Activated CD8-positive, alpha-beta memory T cell treated with anti-CD3 and anti-CD28 coated beads for 36 hours (primary cell): Measurements from ENCODE around the gene TENM4. TPM values are rescaled to one million over a fixed set of nuclear protein-coding genes. Genes with fewer than 3 reads are reported as not detected.

Experiments used
- CTCF ChIA-PET: fragments of 350-600 bp; sonication (Branson Sonifier 250); formaldehyde crosslinking; loops from one replicate; lab custom pipeline; 2021; ENCODE audit warnings: antibody characterized with exemption; lab: Charles Lee
- POLR2A ChIA-PET: fragments of 350-600 bp; sonication (Branson Sonifier 250); formaldehyde crosslinking; loops from one replicate; lab custom pipeline; 2021; ENCODE audit warnings: antibody characterized with exemption; lab: Charles Lee
- total RNA-seq, 2 experiments: library from RNA; stranded (reverse); gene quantifications; one replicate each; pipeline ENCODE4 v1.2.3, GENCODE V29; 2021

TENM4 gene
- total RNA-seq, 2 experiments from 2014 or later = not detected

DNA sequence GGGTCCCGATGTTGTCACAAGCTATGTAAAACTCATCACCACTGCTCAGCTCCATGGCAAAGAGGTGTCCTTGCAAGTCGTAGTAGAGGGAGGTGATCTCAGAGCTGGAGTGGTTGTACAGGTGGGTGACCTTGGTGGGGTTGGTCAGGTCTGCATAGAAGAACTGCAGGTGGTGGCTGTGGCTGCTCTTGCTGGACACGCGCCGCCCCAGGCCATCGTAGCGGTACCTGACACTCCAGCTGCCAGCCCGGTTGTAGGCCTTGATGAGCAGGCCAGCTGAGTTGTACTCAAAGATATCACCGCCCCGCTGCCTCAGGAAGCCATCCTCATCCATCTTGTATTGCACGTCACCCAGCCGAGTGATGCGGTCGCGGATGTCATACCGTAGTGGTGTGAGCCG, 771.6 kb downstream of the TENM4 start:
- ChIA-PET POLR2A (no interaction called here), CTCF (no interaction called here)

DNA sequence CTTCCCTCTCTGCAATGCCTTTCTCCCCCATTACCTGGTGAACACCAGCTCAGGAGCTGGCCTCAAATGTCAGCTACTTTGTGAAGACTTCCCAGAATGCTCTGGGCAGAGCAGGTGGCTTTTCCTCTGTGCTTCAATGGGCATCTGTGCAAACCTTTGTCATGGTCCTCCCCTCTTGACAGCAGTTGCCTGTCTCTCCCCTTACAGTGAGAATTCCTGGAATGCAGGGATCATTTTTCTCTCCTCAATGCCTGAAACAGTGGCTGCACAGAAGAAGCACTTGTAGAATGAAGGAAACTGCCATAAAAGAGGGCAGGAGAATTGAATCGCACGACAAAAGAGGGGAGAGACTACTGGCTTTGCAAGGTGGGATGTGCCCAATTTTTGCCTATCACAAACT, 773.4 kb downstream of the TENM4 start:
- ChIA-PET POLR2A (no interaction called here), CTCF (no interaction called here)

DNA sequence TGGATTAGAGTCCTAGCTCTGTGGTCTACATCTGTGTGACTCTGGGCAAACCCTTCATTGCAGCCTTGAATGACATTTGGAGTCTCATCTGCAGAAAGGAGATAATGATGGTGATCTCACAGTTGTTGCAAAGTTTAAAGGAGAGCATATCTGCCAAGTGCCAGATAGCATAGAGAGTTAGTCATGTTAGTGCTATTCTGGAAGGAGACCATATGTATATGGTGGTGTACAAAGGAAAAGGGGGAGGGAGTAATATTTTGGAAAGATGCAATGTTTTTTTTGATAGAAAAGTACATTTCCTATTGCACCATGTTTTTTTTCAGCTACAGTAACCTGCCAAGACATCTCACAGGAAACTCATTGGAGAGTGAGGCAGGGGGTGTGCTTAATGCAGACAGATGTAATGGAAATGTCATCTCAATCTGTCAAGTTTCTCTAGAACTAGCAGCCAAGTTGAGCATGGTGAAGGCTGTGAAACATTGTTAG, 774.1 kb downstream of the TENM4 start:
- CTCF ChIA-PET = no interaction called here
- POLR2A ChIA-PET = no interaction called here

DNA sequence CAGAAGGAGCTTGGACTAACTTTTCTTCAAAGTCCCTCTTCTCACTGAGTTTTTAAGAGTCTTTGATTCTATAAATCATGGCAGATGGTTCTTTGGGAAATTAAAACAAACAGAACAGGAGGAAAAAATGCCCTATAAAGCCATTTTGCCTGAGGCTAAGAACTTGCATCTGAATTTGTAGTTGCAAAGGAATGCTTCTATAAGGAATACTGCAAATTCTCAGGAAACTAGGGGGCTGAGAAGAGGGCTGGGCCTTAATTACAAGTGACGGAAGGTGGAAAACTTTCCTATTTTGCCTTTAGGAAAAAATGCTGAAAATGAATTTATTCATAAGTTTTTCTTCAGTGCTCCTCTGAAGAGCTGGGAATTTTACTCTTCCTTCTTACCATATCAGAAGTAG, 776.2 kb downstream of the TENM4 start:
- ChIA-PET POLR2A (no interaction called here), CTCF (no interaction called here)

DNA sequence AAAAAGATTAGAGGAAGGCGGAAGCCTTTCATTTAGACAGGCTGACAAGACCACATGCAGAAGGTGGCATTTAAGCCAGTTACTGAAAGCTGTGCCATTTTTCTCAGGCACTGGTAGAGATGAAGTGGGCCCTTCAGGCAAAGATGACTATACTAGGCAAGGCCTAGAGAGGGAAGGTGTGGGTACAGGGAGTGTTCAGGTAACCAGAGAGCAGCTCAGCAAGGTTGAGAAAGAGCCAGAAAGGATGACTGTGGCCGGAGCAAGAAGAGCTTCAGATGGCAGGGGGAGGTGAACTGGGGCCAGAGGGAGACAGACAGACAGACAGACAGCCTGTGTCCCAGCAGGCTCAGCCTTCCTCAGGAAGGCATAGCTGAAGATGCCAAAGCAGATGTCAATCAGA, 778.0 kb downstream of the TENM4 start:
- ChIA-PET CTCF (no interaction called here), POLR2A (no interaction called here)

DNA sequence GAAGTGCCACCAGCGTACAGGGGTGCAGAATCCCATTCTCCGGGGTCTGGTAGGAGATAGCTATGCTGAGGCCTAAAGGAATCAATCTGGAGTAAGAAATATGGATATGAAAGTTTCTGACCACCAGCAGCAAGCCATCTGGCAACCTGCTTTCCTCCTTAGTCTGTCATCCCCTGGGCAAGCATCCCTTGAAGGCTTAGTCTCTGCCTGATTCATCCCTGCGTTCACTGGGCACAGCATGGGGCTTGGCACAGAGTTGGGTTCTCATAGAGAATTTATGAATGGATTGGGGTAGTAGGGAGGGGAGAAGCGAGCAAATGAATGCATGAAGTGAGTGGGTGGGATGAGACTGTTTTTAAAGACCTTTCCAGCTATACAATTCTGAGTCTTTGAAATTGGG, 780.4 kb downstream of the TENM4 start:
- ChIA-PET CTCF (interaction anchor here (1.7 kb wide), 1 partner anchor 15 kb away, joined by 9 read pairs; no protein-coding TSS in a partner anchor), POLR2A (no interaction called here)

DNA sequence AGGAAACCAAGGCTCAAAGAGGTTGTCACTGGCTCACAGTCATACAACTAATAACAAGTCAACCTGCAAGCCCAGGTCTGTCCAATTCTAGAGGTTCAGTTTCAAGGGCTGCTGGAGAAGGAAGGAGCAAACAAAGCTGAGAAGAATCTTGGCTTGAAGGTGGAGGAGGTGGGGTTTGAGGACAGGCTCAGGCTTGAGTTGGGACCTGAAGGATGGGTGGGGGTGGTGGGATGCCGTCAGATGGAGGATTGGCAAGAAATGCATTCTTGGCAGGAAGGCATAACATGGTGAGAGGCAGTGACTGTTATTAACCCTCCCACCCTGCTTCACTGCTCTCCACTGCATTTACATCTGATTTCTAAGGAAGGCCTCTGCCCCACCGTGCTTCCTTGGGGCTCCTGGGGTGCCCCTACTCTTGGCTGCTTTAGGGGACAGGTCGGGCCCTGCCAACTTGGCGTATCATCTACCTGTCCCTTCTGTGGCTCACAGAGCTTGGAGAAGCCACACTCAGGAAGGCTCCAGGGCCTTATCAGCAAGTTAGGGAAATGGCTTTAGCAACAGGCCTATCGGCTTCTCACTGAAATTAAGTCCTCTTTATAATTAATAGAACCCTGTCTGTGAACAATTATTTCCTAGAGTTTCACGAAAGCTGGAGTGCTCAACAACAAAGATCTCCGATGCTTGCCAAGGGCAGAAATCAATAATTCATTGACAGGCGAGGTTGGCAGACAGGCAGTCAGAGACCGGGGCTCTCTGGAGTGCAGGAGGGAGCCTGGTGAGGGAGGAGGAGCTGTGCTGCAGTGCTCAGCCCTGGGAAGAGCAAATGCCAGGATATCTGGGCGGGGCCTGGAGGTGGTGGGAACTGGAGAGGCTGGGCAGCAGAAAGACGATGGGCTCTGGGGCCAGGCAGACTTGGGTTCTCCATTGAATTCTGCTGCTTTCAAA, 781.2 kb downstream of the TENM4 start:
- POLR2A ChIA-PET = no interaction called here
- CTCF ChIA-PET = interaction anchor here (1.2 kb wide), 1 partner anchor 13 kb away, joined by 3 read pairs; no protein-coding TSS in a partner anchor

DNA sequence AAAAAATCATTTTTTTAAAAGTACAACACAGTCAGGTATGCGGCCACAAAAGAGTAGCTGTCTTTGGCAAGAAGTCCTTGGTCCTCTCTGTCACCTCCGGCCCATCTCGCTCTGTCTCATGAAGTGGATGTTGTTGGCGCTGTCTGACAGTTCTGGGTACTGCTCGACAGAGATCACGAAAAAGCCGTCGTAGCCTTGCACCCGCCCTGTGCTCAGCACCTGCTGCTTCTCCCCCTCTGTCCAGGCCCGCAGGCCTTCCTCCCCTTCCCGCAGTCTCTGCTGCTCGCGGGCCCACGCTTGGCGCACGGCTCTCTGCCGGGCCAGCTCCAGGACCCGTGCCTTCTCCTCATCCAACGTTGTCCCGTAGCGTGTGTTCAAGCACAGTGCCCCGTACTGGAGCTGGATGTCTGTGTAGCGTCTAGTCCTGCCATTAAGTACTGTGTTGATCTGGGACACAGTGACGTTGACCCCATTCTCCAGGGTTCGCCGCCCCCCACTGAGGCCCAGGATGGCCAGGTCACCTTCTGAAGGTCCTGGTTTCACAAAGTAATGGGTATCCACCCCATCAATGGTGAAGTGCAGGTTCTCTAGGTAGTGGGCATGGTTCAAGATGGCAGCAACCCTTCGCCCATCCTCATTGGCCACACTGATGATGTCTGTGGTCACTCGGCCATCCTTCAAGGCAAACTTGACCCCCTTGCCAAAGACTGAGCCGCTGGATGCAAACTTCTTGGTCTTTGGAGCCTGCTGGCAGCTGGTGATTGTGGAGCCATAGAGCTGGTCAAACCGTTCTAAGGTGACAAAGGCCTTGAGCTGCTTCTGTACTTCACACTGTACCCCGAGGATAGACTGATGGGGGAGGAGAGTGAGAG, 782.6 kb downstream of the TENM4 start:
- CTCF ChIA-PET = interaction anchor here (1.2 kb wide), 1 partner anchor 12 kb away, joined by 3 read pairs; no protein-coding TSS in a partner anchor
- POLR2A ChIA-PET = no interaction called here

DNA sequence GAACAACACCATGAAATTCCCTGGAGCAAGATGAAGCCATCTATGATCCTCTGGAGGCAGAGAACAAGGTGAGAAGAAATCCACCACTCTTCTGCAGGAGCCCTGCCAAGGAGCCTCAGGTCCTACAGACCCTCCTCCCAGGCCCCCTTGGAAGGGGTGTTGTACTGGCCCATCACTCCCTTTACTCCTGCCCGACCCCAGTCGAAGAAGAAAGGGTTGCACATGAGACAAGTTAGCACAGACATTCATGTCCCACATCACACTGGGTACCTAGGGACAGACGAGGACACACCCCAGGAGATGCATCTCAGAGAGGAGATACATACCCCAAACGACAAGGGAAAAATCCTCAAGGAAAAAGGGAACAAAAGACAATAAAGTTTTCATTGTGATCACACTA, 783.4 kb downstream of the TENM4 start:
- POLR2A ChIA-PET = no interaction called here
- CTCF ChIA-PET = no interaction called here

DNA sequence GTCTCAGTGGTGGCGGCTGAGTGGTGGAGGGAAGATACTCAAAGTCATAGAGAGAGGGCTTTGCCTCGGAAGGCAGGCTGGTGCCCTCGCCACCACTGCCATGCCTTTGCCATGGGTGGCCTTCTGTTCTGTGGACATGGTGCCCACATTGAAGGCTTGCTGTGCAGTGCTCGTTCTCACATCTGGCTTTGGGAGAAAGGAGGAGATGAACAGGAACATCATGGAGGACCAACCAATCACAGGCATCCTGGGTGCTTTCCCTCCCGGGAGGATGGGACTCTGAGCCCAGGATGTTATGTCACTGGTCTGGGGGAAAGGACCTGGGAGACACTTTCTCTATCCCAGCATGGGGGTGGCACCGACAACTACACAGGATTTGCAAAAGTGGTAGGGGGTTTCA, 783.8 kb downstream of the TENM4 start:
- ChIA-PET CTCF (no interaction called here), POLR2A (no interaction called here)

DNA sequence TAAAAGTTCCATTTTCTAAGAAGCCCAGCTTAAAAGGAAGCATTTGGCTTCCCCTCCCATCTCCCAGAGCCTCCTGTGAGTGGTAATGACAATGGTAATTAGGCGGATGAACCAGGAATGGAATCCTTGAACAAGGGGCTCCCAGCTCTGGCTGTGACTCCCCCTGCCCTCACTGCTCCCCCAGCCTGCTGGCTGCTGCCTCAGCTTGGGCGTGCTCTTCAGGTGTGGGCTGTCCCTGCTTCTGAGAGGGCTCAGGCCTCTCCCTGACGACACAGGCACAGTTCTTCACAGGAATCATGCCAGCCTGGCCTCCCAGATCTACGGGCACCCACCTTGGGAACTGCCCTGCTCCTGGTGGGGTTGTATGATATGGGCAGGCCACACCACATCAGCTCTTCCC, 784.5 kb downstream of the TENM4 start:
- POLR2A ChIA-PET = no interaction called here
- CTCF ChIA-PET = interaction anchor here (0.9 to 1.3 kb wide), 2 partner anchors 9 to 11 kb away, joined by 3 to 6 read pairs; no protein-coding TSS in a partner anchor

DNA sequence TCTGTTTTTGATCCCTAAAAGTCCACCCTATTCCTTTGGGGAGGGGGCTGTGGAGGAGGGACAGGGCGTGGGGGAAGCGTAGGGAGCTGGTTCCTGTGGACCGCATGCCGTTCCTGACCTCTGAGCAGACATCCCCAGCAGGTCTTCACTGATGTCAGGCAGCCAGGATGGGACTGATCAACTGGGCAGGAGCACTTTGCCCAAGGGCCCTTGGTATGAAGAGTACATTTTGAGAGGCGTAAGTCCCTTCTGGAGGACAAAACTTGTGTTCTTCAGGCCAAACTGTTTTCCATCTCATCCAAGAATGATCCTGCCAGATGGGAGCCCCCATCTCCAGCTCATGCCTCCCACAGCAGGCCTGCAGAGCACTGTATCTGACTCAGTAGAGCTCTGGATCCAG, 785.3 kb downstream of the TENM4 start:
- CTCF ChIA-PET = interaction anchor here (0.9 to 2.0 kb wide), 3 partner anchors 9 to 60 kb away, joined by 3 to 6 read pairs (median 5); no protein-coding TSS in a partner anchor
- POLR2A ChIA-PET = no interaction called here

DNA sequence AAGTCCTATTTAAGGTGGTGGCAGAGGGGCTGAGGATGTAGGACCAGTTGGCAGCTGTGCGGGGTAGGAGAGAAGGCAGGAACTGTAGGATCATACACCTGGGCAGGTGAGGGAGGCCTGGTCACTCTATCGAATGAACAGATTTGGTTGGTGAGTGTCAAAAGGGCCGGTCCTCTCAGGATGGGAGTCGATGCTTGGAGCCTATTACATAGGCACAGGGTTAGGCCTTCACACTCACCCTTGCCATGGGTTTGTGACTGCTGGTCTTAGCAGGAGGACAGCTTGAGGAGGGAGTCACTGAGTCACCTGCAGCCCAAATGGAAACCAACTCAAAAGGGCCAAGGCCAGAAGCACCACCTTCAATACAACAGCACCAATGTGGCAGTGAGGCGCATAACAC, 786.0 kb downstream of the TENM4 start:
- POLR2A ChIA-PET = no interaction called here

DNA sequence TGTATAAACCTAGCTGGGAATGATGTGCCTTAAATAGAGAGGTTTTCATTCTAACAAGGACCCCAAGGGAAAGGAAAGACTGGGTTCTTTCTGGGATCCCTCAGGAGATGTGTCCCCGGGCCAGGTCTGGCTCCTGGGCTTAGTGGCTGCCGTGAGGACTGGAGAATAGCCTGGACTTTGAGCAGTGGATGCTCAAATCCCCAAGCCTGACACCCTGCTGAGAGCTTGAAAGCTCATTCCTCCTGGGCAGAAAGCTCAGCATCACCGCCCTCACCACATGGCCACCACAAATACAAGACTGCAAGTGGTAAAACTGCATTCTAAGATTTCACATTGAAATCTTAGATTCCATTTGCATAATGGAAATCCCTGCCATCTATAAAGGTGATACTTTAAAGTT, 786.8 kb downstream of the TENM4 start:
- CTCF ChIA-PET = interaction anchor here (0.6 to 2.0 kb wide), 2 partner anchors 62 to 710 kb away, joined by 3 to 5 read pairs; no protein-coding TSS in a partner anchor
- POLR2A ChIA-PET = no interaction called here

More for the DNA sequence above, 786.0 kb downstream of the TENM4 start:
- CTCF ChIA-PET = interaction anchor here (0.6 to 2.0 kb wide), 2 partner anchors 61 to 710 kb away, joined by 3 to 5 read pairs; no protein-coding TSS in a partner anchor

DNA sequence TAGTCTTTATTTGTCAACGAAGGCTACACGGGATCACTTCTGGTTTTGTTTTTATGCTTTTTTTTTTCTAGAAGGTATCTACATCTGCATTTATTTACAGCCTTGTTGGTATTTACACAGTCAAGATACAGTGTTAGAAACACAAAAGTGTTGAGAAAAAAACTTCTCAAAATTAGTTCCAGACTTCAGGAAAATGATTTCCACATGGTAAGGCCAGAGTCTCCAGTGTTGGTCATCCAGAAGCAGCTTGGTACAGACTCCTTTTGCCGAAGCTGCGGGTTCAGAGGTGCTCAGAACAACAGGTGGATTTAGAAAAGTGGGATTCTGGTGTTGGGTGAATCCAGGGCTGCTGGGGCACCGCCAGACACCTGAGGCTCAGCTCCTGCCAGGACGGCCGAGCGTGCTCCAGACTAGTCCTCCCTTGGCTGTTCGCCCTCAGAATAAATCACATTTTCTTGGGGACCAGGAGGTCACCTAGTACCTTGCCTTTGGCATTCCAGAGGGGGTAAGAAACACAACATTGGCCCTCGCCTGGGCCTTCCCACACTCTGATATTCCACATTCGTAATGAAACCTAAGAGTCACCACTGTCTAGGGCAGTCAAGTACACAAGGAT, 787.4 kb downstream of the TENM4 start:
- ChIA-PET POLR2A (no interaction called here), CTCF (no interaction called here)

DNA sequence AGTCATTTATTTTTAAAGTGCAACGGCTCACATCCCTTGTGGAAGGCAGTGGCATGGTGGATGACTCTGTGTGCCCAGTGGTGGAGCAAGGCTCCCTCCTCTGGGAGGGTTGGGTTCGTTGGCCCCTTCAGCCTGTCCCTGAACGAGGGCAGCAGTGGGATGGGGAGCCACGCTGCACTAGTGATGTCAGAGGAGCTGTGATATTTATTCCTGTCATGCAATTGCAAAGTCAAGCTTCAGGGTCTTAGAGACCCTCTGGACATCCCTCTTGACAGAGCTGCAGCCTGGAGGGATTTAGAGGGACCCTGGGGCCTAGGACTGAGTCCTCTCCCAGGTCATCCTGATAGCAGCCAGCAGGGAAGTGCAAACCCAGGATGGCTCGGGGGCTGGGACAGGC, 788.0 kb downstream of the TENM4 start:
- ChIA-PET POLR2A (no interaction called here), CTCF (no interaction called here)

DNA sequence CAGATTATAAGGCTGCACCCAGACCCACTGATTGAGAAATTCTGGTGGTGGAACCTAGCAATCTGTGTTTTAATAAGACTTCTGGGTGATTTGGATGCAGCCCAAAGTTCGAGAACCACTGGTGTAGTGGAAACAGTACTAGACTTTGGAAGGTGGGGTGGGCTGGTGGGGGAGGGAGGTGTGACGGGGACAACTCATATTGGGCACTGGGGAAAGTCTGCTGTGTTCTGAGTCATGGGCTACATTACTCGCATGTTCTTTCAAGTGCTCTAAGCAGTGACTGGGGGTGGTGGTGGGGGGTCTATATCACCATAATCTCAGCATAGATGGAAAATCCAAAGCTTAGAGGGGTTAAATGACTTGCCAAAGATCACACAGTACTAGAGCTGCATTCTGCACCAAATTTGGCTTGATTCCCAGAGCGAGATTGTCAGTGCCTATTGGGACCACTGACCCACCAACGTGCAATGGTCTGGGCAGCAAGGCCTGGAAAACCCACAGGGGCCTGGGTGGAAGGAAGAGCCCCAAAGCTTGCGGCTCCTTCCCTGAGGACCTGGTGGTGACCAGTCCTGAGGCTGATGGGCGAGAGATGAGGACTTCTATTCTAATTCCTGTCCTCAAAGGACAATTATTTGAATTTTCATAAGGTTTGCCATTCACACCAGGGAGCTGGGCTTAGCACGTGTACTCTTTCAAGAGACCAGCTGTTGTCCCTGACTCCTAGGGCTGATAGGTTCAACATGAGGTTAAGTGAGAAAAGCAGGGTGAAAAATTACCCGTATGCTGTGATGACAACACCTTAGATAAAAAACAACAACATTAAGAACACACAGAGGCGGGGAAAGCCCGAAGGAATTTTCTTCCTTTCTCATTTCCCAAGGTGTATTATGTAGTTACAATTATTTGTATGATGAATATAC, 788.6 kb downstream of the TENM4 start:
- ChIA-PET POLR2A (no interaction called here), CTCF (no interaction called here)

DNA sequence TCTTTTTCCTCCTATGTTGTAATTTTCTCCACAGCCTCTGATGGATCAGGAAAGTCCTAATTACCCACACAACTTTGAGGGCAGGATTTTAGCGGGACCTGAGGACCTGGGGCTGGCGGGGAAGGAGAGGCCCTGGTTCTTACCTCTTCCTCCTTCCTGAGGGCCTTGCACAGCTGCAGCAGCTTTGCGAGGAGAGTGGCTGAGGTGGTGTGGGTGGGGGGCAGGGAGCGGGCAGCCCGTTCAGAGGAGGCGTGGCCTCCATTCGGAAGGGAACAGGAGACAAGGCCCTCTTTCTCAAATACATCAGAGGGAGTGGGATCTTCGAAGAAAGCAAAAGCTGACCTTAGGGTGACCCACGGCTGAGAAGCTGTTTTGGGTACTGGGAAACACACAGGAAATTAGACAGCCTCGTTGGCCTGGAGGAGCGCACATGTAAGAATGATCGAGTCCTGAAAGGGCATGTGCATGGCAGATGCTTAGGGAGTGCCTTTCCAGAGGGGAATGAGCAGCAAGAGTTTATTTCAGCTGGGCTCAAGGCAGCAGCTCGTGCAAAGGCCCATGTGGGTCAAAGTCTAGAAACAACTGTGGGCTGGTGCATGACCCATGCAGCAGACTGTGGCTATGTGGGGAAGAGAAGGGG, 789.6 kb downstream of the TENM4 start:
- CTCF ChIA-PET = interaction anchor here (0.6 to 0.8 kb wide), 2 partner anchors 432 to 448 kb away, joined by 3 to 4 read pairs; no protein-coding TSS in a partner anchor
- POLR2A ChIA-PET = interaction anchor here (0.6 kb wide), 1 partner anchor 674 kb away, joined by 3 read pairs; no protein-coding TSS in a partner anchor
